Hypothalamus (tissue), 51 donors: ENCODE results near the gene PLA2G4E.
A peak's percentile ranks its signal among the peaks of the same experiment; 100 is the strongest.

Source experiments
- DNase-seq, 51 donors: peaks; one replicate each; lab custom pipeline; 2025; lab: John Stamatoyannopoulos, UW

The PLA2G4E gene, protein sequence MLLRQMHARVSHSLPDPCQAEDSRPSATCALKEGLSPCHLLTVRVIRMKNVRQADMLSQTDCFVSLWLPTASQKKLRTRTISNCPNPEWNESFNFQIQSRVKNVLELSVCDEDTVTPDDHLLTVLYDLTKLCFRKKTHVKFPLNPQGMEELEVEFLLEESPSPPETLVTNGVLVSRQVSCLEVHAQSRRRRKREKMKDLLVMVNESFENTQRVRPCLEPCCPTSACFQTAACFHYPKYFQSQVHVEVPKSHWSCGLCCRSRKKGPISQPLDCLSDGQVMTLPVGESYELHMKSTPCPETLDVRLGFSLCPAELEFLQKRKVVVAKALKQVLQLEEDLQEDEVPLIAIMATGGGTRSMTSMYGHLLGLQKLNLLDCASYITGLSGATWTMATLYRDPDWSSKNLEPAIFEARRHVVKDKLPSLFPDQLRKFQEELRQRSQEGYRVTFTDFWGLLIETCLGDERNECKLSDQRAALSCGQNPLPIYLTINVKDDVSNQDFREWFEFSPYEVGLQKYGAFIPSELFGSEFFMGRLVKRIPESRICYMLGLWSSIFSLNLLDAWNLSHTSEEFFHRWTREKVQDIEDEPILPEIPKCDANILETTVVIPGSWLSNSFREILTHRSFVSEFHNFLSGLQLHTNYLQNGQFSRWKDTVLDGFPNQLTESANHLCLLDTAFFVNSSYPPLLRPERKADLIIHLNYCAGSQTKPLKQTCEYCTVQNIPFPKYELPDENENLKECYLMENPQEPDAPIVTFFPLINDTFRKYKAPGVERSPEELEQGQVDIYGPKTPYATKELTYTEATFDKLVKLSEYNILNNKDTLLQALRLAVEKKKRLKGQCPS

GRCh38 chr15:42020713-42021273, at the start of gene PLA2G4E:
Gene PLA2G4E, minus strand, starts transcription at chr15:42021042. Its CDS starts 12 bp downstream, at chr15:42021030.
- DNase-seq, result no peak

DNA sequence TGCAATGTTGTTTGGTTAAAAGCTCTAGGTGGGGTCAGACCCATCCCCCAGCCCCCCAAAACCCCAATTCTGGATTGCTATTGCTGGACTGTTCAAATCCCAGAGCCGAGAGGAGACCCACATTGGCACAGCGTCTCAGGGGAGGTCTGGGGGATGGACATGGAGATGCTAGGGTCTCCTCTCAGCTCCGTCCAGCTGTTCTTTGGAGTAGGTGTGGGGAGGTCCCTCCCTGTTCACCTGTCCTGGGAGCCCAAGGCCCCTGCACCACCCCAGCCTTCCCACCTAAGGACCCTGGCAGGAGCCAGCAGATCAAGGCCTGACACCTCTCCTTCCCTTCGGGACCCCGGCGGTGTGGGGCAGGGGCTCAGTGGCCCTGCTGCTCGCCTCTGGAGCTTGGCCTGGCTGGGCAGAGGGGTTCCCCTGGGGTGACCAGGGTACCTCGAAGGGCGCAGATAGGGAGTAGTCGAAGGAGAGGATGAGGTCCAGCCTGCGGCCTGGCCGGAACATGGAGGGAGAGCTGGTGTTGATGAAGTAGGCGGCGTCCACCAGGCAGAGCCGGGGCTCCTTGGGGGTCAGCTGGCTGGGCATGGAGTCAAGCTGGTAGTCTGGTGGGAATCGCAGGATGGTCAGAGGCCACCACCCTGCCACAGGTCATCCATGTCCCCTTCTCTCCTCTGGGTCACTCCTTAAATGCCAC, 49.6 kb upstream of the PLA2G4E start:
- DNase-seq, result no peak

DNA sequence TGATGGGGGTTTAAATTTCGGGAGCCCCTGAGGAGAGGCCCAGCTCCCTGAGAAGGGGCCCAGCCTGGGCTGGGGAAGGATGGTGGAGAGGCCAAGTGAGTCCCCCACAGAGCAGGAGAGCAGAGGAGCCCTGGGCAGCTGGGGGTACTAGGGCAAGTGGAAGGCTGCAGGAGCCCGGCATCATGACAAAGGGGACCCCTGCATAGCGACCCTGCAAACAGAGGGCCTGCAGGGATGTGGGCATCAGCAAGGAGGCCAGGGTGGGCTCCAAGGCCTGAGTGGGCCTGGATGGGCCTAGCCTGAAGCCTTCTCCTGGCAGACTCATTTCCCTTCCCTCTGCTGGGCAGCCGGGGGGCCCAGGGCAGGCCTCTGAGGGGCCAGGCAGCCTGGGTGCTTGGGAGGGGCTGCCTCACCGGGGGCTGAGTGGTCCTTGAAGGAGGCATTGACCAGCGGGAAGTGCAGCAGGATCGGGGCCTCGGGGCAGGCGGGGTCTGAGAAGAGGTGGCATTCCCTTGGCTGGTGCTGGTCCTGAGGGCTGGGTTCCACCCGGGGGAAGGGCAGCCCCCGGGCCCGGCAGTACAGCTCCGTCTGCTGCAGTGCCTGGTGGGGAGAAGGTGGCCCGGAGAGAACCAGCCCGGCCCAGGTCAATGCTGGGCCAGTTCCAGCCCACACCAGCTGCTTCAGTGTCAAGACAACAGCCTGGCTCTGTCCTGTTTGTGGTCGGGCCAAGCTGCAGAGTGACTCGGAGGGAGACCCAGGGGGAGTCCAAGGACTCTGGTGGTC, 48.8 kb upstream of the PLA2G4E start:
- DNase-seq, result no peak

GRCh38 chr15:42069025-42069424, 48.2 kb upstream of the PLA2G4E start:
- no peak for DNase-seq

GRCh38 chr15:42068601-42069000, 47.8 kb upstream of the PLA2G4E start:
- no peak for DNase-seq

DNA sequence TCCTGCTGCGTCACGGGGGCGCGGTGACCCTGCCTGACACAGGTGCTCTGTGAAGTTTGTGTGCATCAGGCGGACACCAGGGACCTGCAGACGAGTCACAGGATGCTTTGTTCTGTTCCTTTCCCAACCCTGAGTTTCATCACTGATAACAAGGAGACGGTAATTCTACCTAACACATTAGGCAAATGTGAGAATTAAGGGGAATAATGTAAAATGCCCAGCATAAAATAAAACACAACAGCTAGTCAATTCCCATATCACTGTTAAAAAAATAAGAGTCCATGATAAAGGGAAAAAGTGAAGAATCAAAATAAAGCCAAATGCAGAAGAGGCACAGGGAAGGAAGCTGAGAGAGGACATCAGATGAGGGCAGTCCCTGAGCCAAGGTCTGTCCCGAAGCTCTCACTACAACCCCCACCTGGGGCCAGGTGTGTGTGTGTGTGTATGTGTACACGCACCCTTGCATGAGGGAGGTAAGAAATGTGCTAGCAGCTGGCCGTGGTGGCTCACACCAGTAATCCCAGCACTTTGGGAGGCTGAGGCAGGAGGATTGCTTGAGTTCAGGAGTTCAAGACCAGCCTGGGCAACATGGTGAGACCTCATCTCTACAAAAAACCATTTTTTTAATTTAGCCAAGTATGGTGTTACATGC, 46.0 kb upstream of the PLA2G4E start:
- no peak for DNase-seq

- DNase-seq, result no peak
Measured at GRCh38 chr15:42065468-42065867, 44.6 kb upstream of the PLA2G4E start.

DNA sequence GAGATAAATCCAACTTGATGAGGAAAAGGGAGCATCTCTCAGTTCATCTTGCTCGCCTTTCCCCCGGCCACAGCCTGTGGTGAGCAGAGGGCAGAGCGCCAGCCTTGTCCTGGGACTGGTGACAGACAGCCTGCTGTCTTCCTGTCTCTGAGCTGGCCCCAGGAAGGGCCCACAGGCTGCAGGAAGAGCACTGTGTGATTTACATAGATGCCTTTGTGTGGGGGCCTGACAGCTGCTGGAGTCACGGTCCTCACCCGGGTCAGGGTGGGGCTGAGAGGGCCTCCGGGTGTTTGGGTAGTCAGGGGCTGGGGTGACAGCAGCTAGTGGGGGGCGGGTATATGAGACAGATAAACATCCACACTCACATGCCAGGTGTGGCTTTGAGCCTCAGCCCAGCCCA, 44.2 kb upstream of the PLA2G4E start:
- DNase-seq, result peak in 19 of 51 donors; percentile 5 to 46 (median 24)

DNA sequence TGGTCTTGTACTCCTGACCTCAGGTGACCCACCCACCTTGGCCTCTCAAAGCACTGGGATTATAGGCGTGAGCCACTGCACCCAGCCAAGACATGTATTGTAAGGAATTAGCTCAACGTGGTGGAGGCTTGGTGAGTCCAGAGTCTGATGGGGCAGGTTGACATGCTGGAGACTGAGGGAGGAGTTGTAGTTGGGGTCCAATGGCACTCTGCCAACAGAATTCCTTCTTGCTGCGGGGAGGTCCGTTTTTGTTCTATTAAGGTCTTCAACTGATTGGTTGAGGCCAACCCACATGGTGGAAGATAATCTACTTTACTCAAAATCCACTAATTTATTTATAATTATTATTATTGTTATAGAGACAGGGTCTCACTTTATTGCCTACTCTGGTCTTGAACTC, 43.4 kb upstream of the PLA2G4E start:
- DNase-seq, result no peak

DNA sequence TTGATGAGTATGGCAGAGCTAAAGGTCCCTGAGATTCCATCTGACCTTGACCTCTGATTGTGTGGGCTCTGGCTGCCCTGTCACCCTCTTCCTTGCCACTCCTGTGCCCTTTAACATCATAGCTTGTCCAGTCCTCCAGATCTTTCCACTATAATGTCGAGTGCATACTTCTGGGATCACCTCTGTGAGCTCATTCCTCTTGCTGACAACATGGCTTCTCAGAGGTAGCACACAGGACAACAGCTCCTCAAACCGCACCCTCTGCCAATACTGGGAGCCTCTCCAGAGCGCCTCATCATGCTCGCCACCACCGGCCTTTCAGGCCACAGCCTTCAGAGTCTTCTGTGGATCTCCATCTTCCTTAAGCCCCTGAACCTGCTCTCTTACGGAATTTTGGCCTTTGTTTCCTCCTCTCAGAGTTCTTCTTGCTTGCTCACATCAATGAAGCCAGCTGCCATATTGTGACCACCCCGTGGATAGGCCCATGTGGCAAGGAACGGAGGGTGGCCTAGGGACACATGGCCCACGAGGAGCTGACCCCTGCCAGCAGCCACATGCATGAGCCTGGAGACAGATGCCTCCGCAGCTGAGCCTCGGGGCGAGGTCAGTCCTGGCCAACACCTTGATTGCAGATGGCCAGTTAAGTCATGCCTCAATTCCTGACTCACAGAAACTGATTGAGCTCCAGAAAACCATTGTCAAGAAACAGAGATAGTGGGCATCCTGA, 42.4 kb upstream of the PLA2G4E start:
- no peak for DNase-seq

DNA sequence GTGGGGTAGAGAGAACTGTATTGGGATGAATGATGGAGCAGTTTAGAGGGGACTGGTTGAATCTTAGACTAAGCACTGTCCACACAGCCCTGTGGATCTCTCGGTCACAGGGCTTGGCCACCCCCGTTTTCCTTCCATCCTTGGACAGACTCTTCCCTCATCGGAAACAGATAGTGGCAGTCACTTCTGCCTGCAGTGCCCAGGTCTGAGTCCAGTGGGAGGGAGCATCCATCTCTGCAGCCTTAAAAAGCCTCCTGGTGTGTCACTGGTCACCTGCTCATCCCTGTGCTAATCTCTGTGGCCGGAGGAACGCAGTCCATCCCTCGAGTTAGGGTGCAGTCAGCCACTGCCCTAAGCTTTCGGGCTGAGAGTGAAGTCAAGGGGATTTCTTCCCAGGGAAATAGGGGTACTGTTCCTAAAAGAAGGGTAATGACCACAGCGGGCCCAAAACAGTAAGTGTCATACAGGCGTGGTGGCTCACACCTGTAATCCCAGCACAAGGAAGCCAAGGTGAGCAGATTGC, 41.5 kb upstream of the PLA2G4E start:
- DNase-seq, result no peak

GRCh38 chr15:42060797-42061196, 40.0 kb upstream of the PLA2G4E start:
- DNase-seq, result no peak

DNA sequence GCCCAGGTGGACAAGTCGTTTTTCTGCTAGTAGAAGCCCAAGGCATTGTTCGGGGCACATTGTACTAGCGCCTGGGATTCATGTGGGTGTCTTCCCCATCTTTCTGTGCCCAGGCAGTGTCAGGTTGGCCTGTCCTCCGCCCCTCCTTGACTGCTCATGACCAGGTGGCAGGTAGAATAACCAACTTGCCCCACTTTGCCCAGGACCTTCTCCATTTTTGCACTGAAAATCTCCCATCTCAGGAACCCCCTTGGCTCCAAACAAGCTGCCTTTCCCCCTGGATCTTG, 39.6 kb upstream of the PLA2G4E start:
- no peak for DNase-seq

- DNase-seq, result peak in 25 of 51 donors; percentile 2 to 64 (median 19)
Measured at GRCh38 chr15:42059661-42060476, 39.0 kb upstream of the PLA2G4E start.

GRCh38 chr15:42058791-42059190, 37.9 kb upstream of the PLA2G4E start:
- DNase-seq, result no peak

GRCh38 chr15:42057799-42058646, 37.2 kb upstream of the PLA2G4E start:
- DNase-seq, result no peak
